ACC112 (cell line): ENCODE data around the gene FNDC11.

ENCODE experiments used
- H2AFZ ChIP-seq: fragments of 200-600 bp; sonication (generic); one replicate; pipeline ENCODE4 v1.6.0; 2017; ENCODE audit warnings: antibody characterized with exemption, low read length; ENCODE audit not compliant: unreplicated experiment
- H3K27ac ChIP-seq: fragments of 200-600 bp; sonication (generic); 2 replicates; pipeline ENCODE4 v1.5.1; 2014; ENCODE audit warnings: low read depth, mild to moderate bottlenecking, antibody characterized with exemption, low read length, moderate library complexity
- H3K27me3 ChIP-seq: fragments of 200-600 bp; sonication (generic); 2 replicates; pipeline ENCODE4 v1.6.1; 2014; ENCODE audit warnings: mild to moderate bottlenecking, antibody characterized with exemption, low read length, moderate library complexity, mixed read lengths; ENCODE audit not compliant: insufficient read depth
- H3K36me3 ChIP-seq: fragments of 200-600 bp; sonication (generic); 2 replicates; pipeline ENCODE4 v1.6.1; 2016; ENCODE audit warnings: mild to moderate bottlenecking, antibody characterized with exemption, low read length, moderate library complexity, mixed read lengths; ENCODE audit not compliant: insufficient read depth
- H3K4me1 ChIP-seq: fragments of 200-600 bp; sonication (generic); one replicate; pipeline ENCODE4 v1.6.1; 2016; ENCODE audit warnings: low read length, mixed read lengths; ENCODE audit not compliant: insufficient read depth, unreplicated experiment, control insufficient read depth
- H3K4me3 ChIP-seq: fragments of 200-600 bp; sonication (generic); 2 replicates; pipeline ENCODE4 v1.5.1; 2014; ENCODE audit warnings: mild to moderate bottlenecking, low read depth, low read length
- H3K79me2 ChIP-seq: fragments of 200-600 bp; sonication (generic); one replicate; pipeline ENCODE4 v1.6.0; 2016; ENCODE audit warnings: low read length; ENCODE audit not compliant: control insufficient read depth, unreplicated experiment, insufficient read depth

FNDC11 gene

GRCh38 chr20:63577317-63577894 lies 23.4 kb downstream of the FNDC11 start:
- no peak overlapping the region for H3K4me3 ChIP-seq
- H3K4me1 ChIP-seq = peaks cover 19% of the 10 kb centered on the region
- H3K27ac ChIP-seq = no peak overlapping the region
- peaks cover 14% of the 10 kb centered on the region for H3K79me2 ChIP-seq
- H2AFZ ChIP-seq = no peak overlapping the region
- no peaks in the 10 kb centered on the region for H3K27me3 ChIP-seq
- H3K36me3 ChIP-seq = peaks cover 5% of the 10 kb centered on the region; the same call in 1 of the 2 replicates

GRCh38 chr20:63578224-63579016 lies 24.5 kb downstream of the FNDC11 start:
- no peak overlapping the region for H2AFZ ChIP-seq
- peaks cover 4% of the 10 kb centered on the region for H3K79me2 ChIP-seq
- no peaks in the 10 kb centered on the region for H3K36me3 ChIP-seq
- H3K4me3 ChIP-seq = no peak overlapping the region
- H3K27me3 ChIP-seq = no peaks in the 10 kb centered on the region
- no peak overlapping the region for H3K27ac ChIP-seq
- H3K4me1 ChIP-seq = peaks cover 10% of the 10 kb centered on the region

- Histone ChIP-seq H3K27me3 (no peaks in the 10 kb centered on the region), H3K79me2 (no peaks in the 10 kb centered on the region), H3K36me3 (no peaks in the 10 kb centered on the region), H3K4me1 (peaks cover 10% of the 10 kb centered on the region), H3K27ac (no peak overlapping the region), H3K4me3 (no peak overlapping the region), H2AFZ (no peak overlapping the region)
Measured at GRCh38 chr20:63579017-63579694, 25.2 kb downstream of the FNDC11 start.

- Histone ChIP-seq H3K27ac (no peak overlapping the region), H3K27me3 (no peaks in the 10 kb centered on the region)
Measured at GRCh38 chr20:63580796-63581461, 27.0 kb downstream of the FNDC11 start.

GRCh38 chr20:63582382-63583063 lies 28.6 kb downstream of the FNDC11 start:
- Histone ChIP-seq H3K36me3 (no peaks in the 10 kb centered on the region), H3K4me1 (no peaks in the 10 kb centered on the region), H2AFZ (no peak overlapping the region), H3K27me3 (no peaks in the 10 kb centered on the region), H3K4me3 (no peak overlapping the region), H3K27ac (no peak overlapping the region), H3K79me2 (no peaks in the 10 kb centered on the region)

More at GRCh38 chr20:63580796-63581461, 27.0 kb downstream of the FNDC11 start:
- Histone ChIP-seq H3K4me1 (no peaks in the 10 kb centered on the region), H2AFZ (no peak overlapping the region), H3K36me3 (no peaks in the 10 kb centered on the region), H3K79me2 (no peaks in the 10 kb centered on the region), H3K4me3 (no peak overlapping the region)

- H3K27me3 ChIP-seq = no peaks in the 10 kb centered on the region
- no peaks in the 10 kb centered on the region for H3K79me2 ChIP-seq
- H2AFZ ChIP-seq = no peak overlapping the region
- H3K4me1 ChIP-seq = no peaks in the 10 kb centered on the region
- H3K27ac ChIP-seq = no peak overlapping the region
- H3K4me3 ChIP-seq = no peak overlapping the region
- H3K36me3 ChIP-seq = no peaks in the 10 kb centered on the region
Measured at GRCh38 chr20:63585616-63586565, 31.9 kb downstream of the FNDC11 start.

- Histone ChIP-seq H2AFZ (no peak overlapping the region), H3K27ac (no peak overlapping the region)
Measured at GRCh38 chr20:63586797-63587196, 32.8 kb downstream of the FNDC11 start.

GRCh38 chr20:63587256-63587655 lies 33.3 kb downstream of the FNDC11 start:
- Histone ChIP-seq H3K4me3 (no peak overlapping the region), H3K27ac (no peak overlapping the region), H3K79me2 (no peaks in the 10 kb centered on the region), H3K4me1 (no peaks in the 10 kb centered on the region), H3K27me3 (no peaks in the 10 kb centered on the region), H3K36me3 (no peaks in the 10 kb centered on the region), H2AFZ (no peak overlapping the region)

More at GRCh38 chr20:63586797-63587196, 32.8 kb downstream of the FNDC11 start:
- no peaks in the 10 kb centered on the region for H3K27me3 ChIP-seq
- no peaks in the 10 kb centered on the region for H3K36me3 ChIP-seq
- H3K4me1 ChIP-seq = no peaks in the 10 kb centered on the region
- no peak overlapping the region for H3K4me3 ChIP-seq
- no peaks in the 10 kb centered on the region for H3K79me2 ChIP-seq

GRCh38 chr20:63587776-63588591 lies 34.0 kb downstream of the FNDC11 start:
- no peaks in the 10 kb centered on the region for H3K27me3 ChIP-seq
- H2AFZ ChIP-seq = no peak overlapping the region
- H3K4me1 ChIP-seq = no peaks in the 10 kb centered on the region
- no peak overlapping the region for H3K27ac ChIP-seq
- no peak overlapping the region for H3K4me3 ChIP-seq
- no peaks in the 10 kb centered on the region for H3K79me2 ChIP-seq
- 0 out of 2 replicates have a peak, but pooled peaks cover under 1% of the 10 kb centered on the region for H3K36me3 ChIP-seq
